Right lobe of liver (tissue), 6 donors: ENCODE data around the gene MKRN1. TPM values are rescaled to one million over a fixed set of nuclear protein-coding genes. Genes with fewer than 3 reads are reported as not detected.
"Not testable (repeated sequence)": the region's sequence is repeated elsewhere in the genome, so short reads cannot be mapped to it uniquely, and the experiment has no call there.

Experiments
- ATAC-seq, 4 donors: fragments of 200-7000 bp; cut with Tn5 transposase; one replicate each; pipeline ENCODE4 v1.9.1; 2020; ENCODE audit warnings: mild to moderate bottlenecking in 4 of 4, moderate library complexity in 4 of 4
- DNase-seq, 3 donors: peaks; one replicate each; pipeline ENCODE4 v3.0.0-alpha.2; 2020
- H3K27ac ChIP-seq, 3 donors: fragments of 200-600 bp; one replicate each; pipeline ENCODE4 v1.8.0; 2022
- H3K27me3 ChIP-seq, 2 donors: fragments of 200-600 bp; one replicate each; pipeline ENCODE4 v1.8.0; 2022
- H3K36me3 ChIP-seq, 4 donors: fragments of 200-600 bp; sonication (generic) in 1 of 4; one replicate each; pipeline versions ENCODE4 v1.5.1 to v1.8.0; 2017 to 2022; ENCODE audit warnings: control low read depth in 1 of 4
- H3K4me1 ChIP-seq, 4 donors: fragments of 200-600 bp; sonication (generic) in 1 of 4; one replicate each; pipeline versions ENCODE4 v1.5.1 to v1.8.0; 2017 to 2022; ENCODE audit warnings: control low read depth in 1 of 4
- H3K4me3 ChIP-seq, 3 donors: fragments of 200-600 bp; one replicate each; pipeline ENCODE4 v1.8.0; 2022
- H3K9me3 ChIP-seq, 4 donors: fragments of 200-600 bp; sonication (generic) in 1 of 4; one replicate each; pipeline versions ENCODE4 v1.5.1 to v1.8.0; 2017 to 2022; ENCODE audit warnings: control low read depth in 1 of 4
- CTCF ChIP-seq, 4 donors: fragments of 200-600 bp in 3 of 4; fragments of 450-650 bp in 1 of 4; IDR thresholded peaks; one replicate each; pipeline versions ENCODE4 v1.5.1 to v1.8.0; 2016 to 2022; ENCODE audit warnings: antibody characterized with exemption in 4 of 4, mild to moderate bottlenecking in 2 of 4
- POLR2A ChIP-seq: fragments of 450-650 bp; IDR thresholded peaks from one replicate; pipeline ENCODE4 v1.6.1; 2017; ENCODE audit warnings: antibody characterized with exemption, mild to moderate bottlenecking
- WGBS: methylation state at CpG from one replicate; pipeline ENCODE4 v1.1.6; 2018; ENCODE audit warnings: low coverage, low lambda C conversion rate; ENCODE audit not compliant: insufficient coverage; ENCODE audit errors: missing lambda C conversion rate; 5-methylcytosine and 5-hydroxymethylcytosine counted together
- intact Hi-C, 2 donors: fragments of 100-400 bp; cut with DNase I; formaldehyde crosslinking; loops; one replicate each; pipeline versions ENCODE4 v1.11.2 to v1.14.1; 2022
- total RNA-seq, 6 experiments: library from RNA; depleted of rRNA in 2 of 6; stranded (reverse); fragments of >200 nt in 2 of 6; fragmentation: NEBNext Ultra II Directional in 3 of 6; extraction: Animal tissue kit (Norgen Biotek cat#: 25700) in 3 of 6; gene quantifications; one replicate each; pipeline versions ENCODE4 v1.1.0 to v1.2.4, GENCODE V29; 2016 to 2023
- donor health status: DM: no; HTN: yes; CAD: no.
- donor health status: DM: no; HTN: no; CAD: no.
- donor health status: DM: no; HTN: no; CAD: no.
- donor health status: DM: no; HTN: yes; CAD: no.
- donor health status: DM: no; HTN: yes; CAD: no.

MKRN1 gene
- total RNA-seq, 6 experiments from 2014 or later = 27.0 to 49.3 (median 32.8) TPM

GRCh38 chr7:140512317-140513000 lies 33.2 kb upstream of the MKRN1 start:
- DNase-seq (peak; percentile 75 to 81 (median 76)), ATAC-seq (peak; percentile 65 to 86 (median 83))
- 19% methylated on average over 9 of the region's 9 CpGs for WGBS
- no peak overlapping the region for H3K4me3 ChIP-seq
- H3K27ac ChIP-seq = no peak overlapping the region
- no peaks in the 10 kb centered on the region for H3K36me3 ChIP-seq
- no peaks in the 10 kb centered on the region for H3K4me1 ChIP-seq
- H3K9me3 ChIP-seq = no peaks in the 10 kb centered on the region
- H3K27me3 ChIP-seq = no peaks in the 10 kb centered on the region
- TF ChIP-seq POLR2A (no peak), CTCF (IDR thresholded peaks at IDR 0.05) (no peak)
- intact Hi-C loops = no loop called here

- no peak for ATAC-seq
- Histone ChIP-seq H3K4me1 (no peaks in the 10 kb centered on the region), H3K27ac (no peak overlapping the region), H3K9me3 (no peaks in the 10 kb centered on the region), H3K27me3 (no peaks in the 10 kb centered on the region), H3K36me3 (no peaks in the 10 kb centered on the region), H3K4me3 (no peak overlapping the region)
- intact Hi-C loops = no loop called here
- 65% methylated on average over 4 of the region's 5 CpGs for WGBS
- no peak for DNase-seq
- TF ChIP-seq POLR2A = no peak
- no peak for TF ChIP-seq CTCF (IDR thresholded peaks at IDR 0.05)
Observed at GRCh38 chr7:140509789-140510188, 30.5 kb upstream of the MKRN1 start.

GRCh38 chr7:140507556-140507955 lies 28.3 kb upstream of the MKRN1 start:
- H3K27me3 ChIP-seq, H3K4me1 ChIP-seq, ATAC-seq, H3K4me3 ChIP-seq, H3K36me3 ChIP-seq, H3K9me3 ChIP-seq, DNase-seq, H3K27ac ChIP-seq, intact Hi-C loops: not testable (repeated sequence)
- 82% methylated on average over 6 of the region's 6 CpGs for WGBS

- no peaks in the 10 kb centered on the region for H3K9me3 ChIP-seq
- intact Hi-C loops = no loop called here
- H3K27me3 ChIP-seq = no peaks in the 10 kb centered on the region
- H3K4me3 ChIP-seq = no peak overlapping the region
- no peaks in the 10 kb centered on the region for H3K36me3 ChIP-seq
- no peak overlapping the region for H3K27ac ChIP-seq
- TF ChIP-seq CTCF (IDR thresholded peaks at IDR 0.05) (no peak), POLR2A (no peak)
- H3K4me1 ChIP-seq = no peaks in the 10 kb centered on the region
- DNase-seq = no peak
- peak in 2 of 4 donors; percentile 14 to 46 for ATAC-seq
- WGBS = 67% methylated on average over 2 of the region's 5 CpGs
Observed at GRCh38 chr7:140506788-140507464, 27.6 kb upstream of the MKRN1 start.

GRCh38 chr7:140501966-140502365 lies 22.7 kb upstream of the MKRN1 start:
- no peaks in the 10 kb centered on the region for H3K9me3 ChIP-seq
- H3K36me3 ChIP-seq = no peaks in the 10 kb centered on the region
- ATAC-seq (no peak), DNase-seq (no peak)
- intact Hi-C loops = no loop called here
- WGBS = 71% methylated on average over 4 of the region's 5 CpGs
- no peaks in the 10 kb centered on the region for H3K4me1 ChIP-seq
- no peaks in the 10 kb centered on the region for H3K27me3 ChIP-seq
- no peak for TF ChIP-seq CTCF (IDR thresholded peaks at IDR 0.05)
- no peak for TF ChIP-seq POLR2A
- no peak overlapping the region for H3K4me3 ChIP-seq
- H3K27ac ChIP-seq = no peak overlapping the region

GRCh38 chr7:140497807-140498206 lies 18.5 kb upstream of the MKRN1 start:
- DNase-seq, H3K27me3 ChIP-seq, H3K4me3 ChIP-seq, H3K9me3 ChIP-seq, H3K4me1 ChIP-seq, ATAC-seq, intact Hi-C loops, H3K36me3 ChIP-seq, H3K27ac ChIP-seq: not testable (repeated sequence)
- WGBS = 96% methylated on average over 5 of the region's 7 CpGs
